ENCODE results near the gene DNLZ. TPM values are rescaled to one million over a fixed set of nuclear protein-coding genes. Genes with fewer than 3 reads are reported as not detected.

Gene DNLZ
- polyA plus RNA-seq, 3 donors from 2014 or later = 58.4 to 77.4 (median 61.8) TPM

DNA sequence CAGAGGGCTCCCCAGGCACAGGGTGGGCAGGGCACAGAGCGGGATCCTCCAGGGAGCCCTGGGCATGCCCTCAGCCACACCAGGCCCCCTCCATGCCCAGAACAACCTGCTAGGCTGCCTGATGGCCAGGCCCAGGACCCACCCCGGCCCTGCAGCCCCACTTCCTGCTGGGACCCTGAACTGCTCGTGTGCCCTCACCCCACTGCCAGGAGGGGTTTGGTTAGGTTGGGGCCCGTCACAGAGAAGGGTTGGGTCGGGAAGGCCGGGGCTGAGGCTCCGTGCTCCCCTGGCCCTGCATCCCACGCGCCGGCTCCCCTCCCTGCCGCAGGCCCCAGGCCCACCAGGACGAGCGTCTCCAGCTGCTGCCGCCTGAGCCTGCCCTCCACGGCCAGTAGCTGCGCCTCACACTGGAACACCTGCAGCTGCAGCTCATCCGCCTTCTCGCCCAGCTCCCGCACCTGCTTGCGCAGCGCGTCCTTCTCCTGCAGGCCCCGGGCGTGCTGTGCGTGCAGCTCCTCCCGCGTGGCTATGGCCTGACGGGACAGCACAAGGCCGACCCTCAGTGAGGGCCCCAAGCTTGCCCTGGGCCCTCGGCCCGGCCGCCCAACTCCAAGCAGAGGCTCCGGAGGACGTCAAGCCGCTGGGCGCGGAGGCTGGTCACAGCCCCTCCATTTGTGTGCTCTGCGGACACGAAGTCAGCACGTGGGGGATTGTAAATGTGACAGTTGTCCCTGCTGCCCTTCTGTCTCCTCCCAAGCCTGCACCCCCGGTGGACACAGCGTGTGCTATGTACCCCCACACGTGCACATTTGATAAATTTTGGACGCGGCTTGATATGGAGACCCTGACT lies 4.0 kb upstream of the DNLZ start:
- H3K27ac Mint-ChIP-seq = no peak overlapping the region
- H3K4me3 Mint-ChIP-seq = no peak overlapping the region
- peaks cover 0 to 4% (median 0%) of the 10 kb centered on the region in 3 donors for H3K36me3 Mint-ChIP-seq
- DNase-seq = no peak
- peaks cover 0 to 2% of the 10 kb centered on the region in 2 donors for H3K4me1 Mint-ChIP-seq
- H3K9me3 Mint-ChIP-seq = no peaks in the 10 kb centered on the region
- peaks cover 0 to 2% (median 2%) of the 10 kb centered on the region in 3 donors for H3K27me3 Mint-ChIP-seq (ENCODE audit: low read depth in 3 of 3)

DNA sequence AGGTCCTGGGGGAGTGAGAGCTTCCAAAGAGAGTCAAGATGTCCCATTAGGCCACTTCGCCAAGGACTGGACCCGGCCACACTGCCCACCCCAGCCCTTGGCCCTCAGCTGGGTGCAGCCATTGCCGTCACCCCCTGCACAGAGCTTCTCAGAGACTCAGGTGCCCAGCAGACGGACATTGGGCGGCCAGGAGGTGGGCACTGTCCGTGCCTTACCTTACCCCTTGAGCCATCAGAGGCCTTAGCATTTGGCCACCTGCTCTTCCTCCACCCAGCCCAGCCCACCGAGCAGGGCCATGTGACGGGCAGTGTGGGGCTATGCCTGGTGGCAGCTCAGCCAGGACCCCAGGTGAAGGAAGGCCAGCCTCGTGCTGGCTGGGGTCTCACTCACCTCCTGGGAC lies 3.3 kb upstream of the DNLZ start:
- Mint-ChIP-seq H3K27me3 (ENCODE audit: low read depth in 3 of 3) (peaks cover 0 to 2% (median 2%) of the 10 kb centered on the region in 3 donors), H3K4me3 (no peak overlapping the region), H3K36me3 (peaks cover 0 to 4% (median 0%) of the 10 kb centered on the region in 3 donors), H3K27ac (no peak overlapping the region), H3K4me1 (peaks cover 0 to 2% of the 10 kb centered on the region in 2 donors), H3K9me3 (no peaks in the 10 kb centered on the region)
- DNase-seq = no peak

DNA sequence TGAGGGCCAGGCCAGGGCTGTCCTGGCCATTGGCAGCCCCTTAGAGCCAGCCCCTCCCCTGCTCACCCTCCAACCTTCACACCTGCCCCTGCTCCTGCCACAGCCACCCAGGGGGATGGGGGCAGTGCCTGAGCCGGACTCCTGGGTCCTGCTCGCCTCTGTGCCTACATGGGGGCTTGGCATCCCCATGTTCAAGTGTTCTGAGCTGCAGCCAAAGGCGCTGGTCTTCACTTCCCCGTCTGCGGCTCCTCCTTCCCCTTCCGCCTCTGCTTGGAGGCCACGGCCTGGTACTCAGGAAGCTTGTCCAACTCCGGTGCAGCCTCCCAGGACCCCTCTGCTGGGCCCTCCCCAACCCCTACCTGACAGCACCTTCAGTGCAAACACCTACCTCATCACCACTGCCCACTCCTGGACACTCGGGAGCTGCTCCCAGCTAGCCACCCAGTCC lies 2.3 kb upstream of the DNLZ start:
- H3K27ac Mint-ChIP-seq = no peak overlapping the region
- no peak for DNase-seq

GRCh38 chr9:136364942-136365774 lies 1.6 kb upstream of the DNLZ start:
- peak overlapping the region in 1 of 5 donors; percentile 42 for H3K4me3 Mint-ChIP-seq
- peaks cover 0 to 2% of the 10 kb centered on the region in 2 donors for H3K4me1 Mint-ChIP-seq
- H3K9me3 Mint-ChIP-seq = no peaks in the 10 kb centered on the region
- H3K27ac Mint-ChIP-seq = no peak overlapping the region
- no peak for DNase-seq
- H3K36me3 Mint-ChIP-seq = peaks cover 0 to 4% (median 0%) of the 10 kb centered on the region in 3 donors
- H3K27me3 Mint-ChIP-seq (ENCODE audit: low read depth in 3 of 3) = peaks cover 0 to 4% (median 2%) of the 10 kb centered on the region in 3 donors

More for the DNA sequence above, 2.3 kb upstream of the DNLZ start:
- H3K36me3 Mint-ChIP-seq = peaks cover 0 to 4% (median 0%) of the 10 kb centered on the region in 3 donors
- peak overlapping the region in 1 of 5 donors; percentile 27 for H3K4me3 Mint-ChIP-seq
- H3K9me3 Mint-ChIP-seq = no peaks in the 10 kb centered on the region
- H3K4me1 Mint-ChIP-seq = peaks cover 0 to 2% of the 10 kb centered on the region in 2 donors
- peaks cover 0 to 4% (median 2%) of the 10 kb centered on the region in 3 donors for H3K27me3 Mint-ChIP-seq (ENCODE audit: low read depth in 3 of 3)

DNA sequence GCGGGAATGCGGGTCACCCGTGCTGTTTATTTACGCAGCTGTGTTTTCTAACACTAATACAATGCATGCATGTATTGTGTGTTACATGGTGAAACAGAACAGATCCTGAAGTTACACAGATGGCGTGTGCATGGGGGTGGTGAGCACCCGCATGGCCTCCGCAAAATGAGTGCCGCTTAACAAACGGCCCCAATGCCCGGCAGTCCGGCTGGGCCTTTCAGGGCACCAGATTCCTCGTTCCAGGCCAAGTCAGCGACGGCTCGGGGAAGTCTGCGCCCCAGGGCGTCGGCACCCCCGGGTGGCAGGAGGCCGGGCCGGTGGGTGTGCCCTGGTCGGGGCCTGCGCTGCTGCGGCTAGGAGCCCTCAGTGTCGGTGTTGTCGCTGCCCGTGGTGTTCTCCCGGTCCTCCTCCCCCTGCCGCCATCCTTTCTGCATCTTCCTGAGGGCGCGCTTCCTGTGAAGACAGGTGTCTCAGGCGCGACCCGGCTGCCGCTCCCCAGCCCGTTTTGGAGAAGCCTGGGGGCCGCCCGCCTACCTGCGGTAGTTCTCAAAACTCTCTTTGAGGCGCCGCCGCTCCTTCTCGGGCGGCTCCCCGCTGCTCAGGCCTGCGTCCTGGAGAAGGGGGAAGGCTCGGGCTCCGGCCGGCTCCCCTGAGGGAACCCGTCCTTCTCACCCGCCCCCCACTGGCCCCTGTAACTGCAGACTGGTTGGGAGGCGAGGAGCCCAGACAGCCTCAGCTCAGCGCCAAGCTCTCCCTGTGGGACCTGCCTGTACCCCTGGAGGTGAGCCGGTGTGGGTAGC lies 605 bp upstream of the DNLZ start:
- Mint-ChIP-seq H3K4me1 (peaks cover 0 to 2% of the 10 kb centered on the region in 2 donors), H3K4me3 (peak overlapping the region in 4 of 5 donors; percentile 42 to 64 (median 49)), H3K27ac (no peak overlapping the region), H3K9me3 (no peaks in the 10 kb centered on the region), H3K36me3 (peaks cover 0 to 1% (median 0%) of the 10 kb centered on the region in 3 donors), H3K27me3 (ENCODE audit: low read depth in 3 of 3) (peaks cover 0 to 4% (median 2%) of the 10 kb centered on the region in 3 donors)
- DNase-seq = no peak

GRCh38 chr9:136362450-136362784 lies 1.1 kb downstream of the DNLZ start:
- Mint-ChIP-seq H3K9me3 (no peaks in the 10 kb centered on the region), H3K27ac (peak overlapping the region in 3 of 6 donors; percentile 69 to 86 (median 82)), H3K4me3 (peak overlapping the region; percentile 74 to 88 (median 85)), H3K36me3 (no peaks in the 10 kb centered on the region), H3K4me1 (peaks cover 0 to 2% of the 10 kb centered on the region in 2 donors), H3K27me3 (ENCODE audit: low read depth in 3 of 3) (peaks cover 0 to 5% (median 2%) of the 10 kb centered on the region in 3 donors)
- DNase-seq = no peak

DNA sequence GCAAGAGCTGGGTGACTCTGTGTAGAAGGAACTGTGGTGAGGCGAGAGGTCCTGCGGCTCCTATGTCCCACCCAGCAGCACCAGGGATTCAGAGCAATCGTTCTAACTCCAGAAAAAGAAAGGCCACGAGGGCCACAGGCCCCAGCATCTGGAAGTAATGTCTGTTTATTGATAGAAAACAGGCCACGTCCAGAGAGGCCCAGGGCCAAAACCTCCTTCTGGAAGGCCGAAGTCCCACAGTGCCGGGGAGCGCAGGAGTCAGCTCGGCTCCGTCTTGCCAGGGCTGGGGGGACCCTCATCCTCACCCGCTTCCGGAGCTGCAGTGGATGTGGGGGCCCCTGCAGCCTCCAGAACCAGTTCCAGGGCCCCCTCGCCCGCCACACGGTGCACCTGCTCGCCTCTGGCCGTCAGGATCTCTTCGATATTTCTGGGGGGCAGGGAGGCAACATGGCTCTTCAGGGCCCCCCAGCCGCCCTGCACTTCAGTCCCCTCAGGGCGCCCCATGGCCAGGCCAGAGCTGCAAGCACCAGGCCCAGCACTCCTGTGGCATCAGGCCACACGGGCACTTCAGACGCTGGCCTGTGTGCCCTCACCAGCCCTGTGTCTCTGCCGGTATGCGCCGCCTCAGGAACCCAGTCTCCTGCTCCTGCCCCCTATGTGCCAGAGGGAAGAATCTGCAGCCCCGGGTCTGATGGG lies 1.6 kb downstream of the DNLZ start:
- Mint-ChIP-seq H3K27ac (peak overlapping the region in 1 of 6 donors; percentile 69), H3K9me3 (no peaks in the 10 kb centered on the region), H3K4me1 (peaks cover 0 to 2% of the 10 kb centered on the region in 2 donors), H3K4me3 (peak overlapping the region in 3 of 5 donors; percentile 45 to 88 (median 49)), H3K36me3 (no peaks in the 10 kb centered on the region), H3K27me3 (ENCODE audit: low read depth in 3 of 3) (peaks cover 0 to 5% (median 2%) of the 10 kb centered on the region in 3 donors)
- DNase-seq = no peak

- Mint-ChIP-seq H3K9me3 (no peaks in the 10 kb centered on the region), H3K36me3 (no peaks in the 10 kb centered on the region), H3K4me3 (no peak overlapping the region), H3K27ac (no peak overlapping the region), H3K4me1 (peaks cover 0 to 2% of the 10 kb centered on the region in 2 donors), H3K27me3 (ENCODE audit: low read depth in 3 of 3) (peaks cover 0 to 5% (median 2%) of the 10 kb centered on the region in 3 donors)
- DNase-seq = no peak
Measured at GRCh38 chr9:136361047-136361753, 2.3 kb downstream of the DNLZ start.

- Mint-ChIP-seq H3K4me1 (peaks cover 0 to 2% of the 10 kb centered on the region in 2 donors), H3K27ac (peak overlapping the region in 1 of 6 donors; percentile 61), H3K27me3 (ENCODE audit: low read depth in 3 of 3) (peaks cover 0 to 5% (median 2%) of the 10 kb centered on the region in 3 donors), H3K9me3 (no peaks in the 10 kb centered on the region), H3K36me3 (no peaks in the 10 kb centered on the region), H3K4me3 (no peak overlapping the region)
- no peak for DNase-seq
Measured at GRCh38 chr9:136359774-136360718, 3.5 kb downstream of the DNLZ start.

DNA sequence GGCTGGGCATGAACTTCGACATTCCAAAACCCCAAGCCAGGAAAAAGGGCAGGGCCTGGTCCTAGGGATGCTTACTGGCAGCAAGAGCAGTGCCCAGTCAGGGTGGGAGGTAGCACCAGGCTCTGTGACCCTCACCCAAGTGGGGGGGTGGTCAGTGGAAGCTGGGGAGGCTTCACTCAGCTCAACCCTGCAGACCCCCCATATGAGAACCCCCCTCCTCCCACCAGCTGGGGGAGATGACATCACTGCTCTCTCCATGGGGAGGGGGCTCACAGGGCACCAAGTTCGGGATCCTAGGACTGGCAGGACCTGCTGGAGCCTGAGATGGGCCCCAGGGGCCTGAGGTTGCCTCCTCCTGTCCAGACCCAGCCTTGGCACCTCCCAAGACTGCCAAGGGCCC lies 4.7 kb downstream of the DNLZ start:
- Mint-ChIP-seq H3K4me3 (no peak overlapping the region), H3K4me1 (peaks cover 0 to 2% of the 10 kb centered on the region in 2 donors), H3K27ac (no peak overlapping the region), H3K27me3 (ENCODE audit: low read depth in 3 of 3) (peaks cover 0 to 7% (median 2%) of the 10 kb centered on the region in 3 donors), H3K36me3 (no peaks in the 10 kb centered on the region), H3K9me3 (no peaks in the 10 kb centered on the region)
- no peak for DNase-seq

GRCh38 chr9:136358016-136358415 lies 5.5 kb downstream of the DNLZ start:
- Mint-ChIP-seq H3K27me3 (ENCODE audit: low read depth in 3 of 3) (peaks cover 0 to 5% (median 2%) of the 10 kb centered on the region in 3 donors), H3K4me3 (no peak overlapping the region), H3K4me1 (peaks cover 0 to 2% of the 10 kb centered on the region in 2 donors), H3K36me3 (no peaks in the 10 kb centered on the region), H3K27ac (no peak overlapping the region), H3K9me3 (no peaks in the 10 kb centered on the region)
- no peak for DNase-seq
